ENCODE measurements around the gene TBX6.

- TF ChIP-seq, protein P1, sequence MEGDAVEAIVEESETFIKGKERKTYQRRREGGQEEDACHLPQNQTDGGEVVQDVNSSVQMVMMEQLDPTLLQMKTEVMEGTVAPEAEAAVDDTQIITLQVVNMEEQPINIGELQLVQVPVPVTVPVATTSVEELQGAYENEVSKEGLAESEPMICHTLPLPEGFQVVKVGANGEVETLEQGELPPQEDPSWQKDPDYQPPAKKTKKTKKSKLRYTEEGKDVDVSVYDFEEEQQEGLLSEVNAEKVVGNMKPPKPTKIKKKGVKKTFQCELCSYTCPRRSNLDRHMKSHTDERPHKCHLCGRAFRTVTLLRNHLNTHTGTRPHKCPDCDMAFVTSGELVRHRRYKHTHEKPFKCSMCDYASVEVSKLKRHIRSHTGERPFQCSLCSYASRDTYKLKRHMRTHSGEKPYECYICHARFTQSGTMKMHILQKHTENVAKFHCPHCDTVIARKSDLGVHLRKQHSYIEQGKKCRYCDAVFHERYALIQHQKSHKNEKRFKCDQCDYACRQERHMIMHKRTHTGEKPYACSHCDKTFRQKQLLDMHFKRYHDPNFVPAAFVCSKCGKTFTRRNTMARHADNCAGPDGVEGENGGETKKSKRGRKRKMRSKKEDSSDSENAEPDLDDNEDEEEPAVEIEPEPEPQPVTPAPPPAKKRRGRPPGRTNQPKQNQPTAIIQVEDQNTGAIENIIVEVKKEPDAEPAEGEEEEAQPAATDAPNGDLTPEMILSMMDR (IDR thresholded peaks at IDR 0.05): no peak
- TF ChIP-seq ZFX (IDR thresholded peaks at IDR 0.05; ENCODE audit: borderline replicate concordance): no peak
Measured at GRCh38 chr16:30110661-30111060, 18.9 kb upstream of the TBX6 start.

All from 22Rv1 (cell line).